ENCODE data around the gene RGS11. TPM values are rescaled to one million over a fixed set of nuclear protein-coding genes. Genes with fewer than 3 reads are reported as not detected.

RGS11 gene
- total and polyA plus RNA-seq, 9 of the 15 experiments (the other 6 are each of a cell fraction or from before 2014, with no cell fraction given), result not detected

DNA sequence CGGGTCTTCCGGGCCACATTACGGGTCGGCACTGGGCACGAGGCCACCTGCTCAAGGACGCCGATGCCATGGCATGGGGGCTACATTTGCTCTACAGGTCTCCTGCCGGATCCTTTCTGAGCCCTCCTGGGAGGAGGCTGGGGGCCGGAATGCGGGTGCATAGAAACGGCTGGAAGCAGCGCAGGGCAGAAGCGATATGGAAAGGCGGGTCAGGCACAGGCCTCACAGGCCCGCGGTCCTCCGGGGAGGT, 48.4 kb upstream of the RGS11 start (continued):
- TF ChIP-seq ZNF133 (CRISPR knock-in tag; IDR thresholded peaks at IDR 0.05) (no peak), ZNF668 (CRISPR knock-in tag; IDR thresholded peaks at IDR 0.05) (no peak), FOXO4 (CRISPR knock-in tag; IDR thresholded peaks at IDR 0.05) (no peak), ZNF518B (CRISPR knock-in tag; IDR thresholded peaks at IDR 0.05) (no peak), ZNF76 (CRISPR knock-in tag; IDR thresholded peaks at IDR 0.05; ENCODE audit: borderline replicate concordance) (no peak), SREBF2 (CRISPR knock-in tag; IDR thresholded peaks at IDR 0.05) (peak; percentile 9; the same call in 1 of the 2 replicates), CHD1 (IDR thresholded peaks at IDR 0.05; ENCODE audit: low read length) (peak; percentile 27), ZNF184 (CRISPR knock-in tag; IDR thresholded peaks at IDR 0.05) (no peak), ZNF174 (CRISPR knock-in tag; IDR thresholded peaks at IDR 0.05) (no peak), IFI16 (CRISPR knock-in tag; IDR thresholded peaks at IDR 0.05) (no peak), PRDM10 (IDR thresholded peaks at IDR 0.05; ENCODE audit: partially characterized antibody) (no peak), NR1H2 (CRISPR knock-in tag; IDR thresholded peaks at IDR 0.05) (peak; percentile 79; the same call in 1 of the 2 replicates), ZNF436 (CRISPR knock-in tag; IDR thresholded peaks at IDR 0.05) (no peak), KDM2B (CRISPR knock-in tag; IDR thresholded peaks at IDR 0.05) (no peak), ATF3 (IDR thresholded peaks at IDR 0.05) (no peak), ATF3 (CRISPR knock-in tag; conservative IDR thresholded peaks at IDR 0.05) (no peak), HDAC6 (IDR thresholded peaks at IDR 0.05; ENCODE audit: low read depth, low read length) (no peak), HNRNPL (IDR thresholded peaks at IDR 0.05; ENCODE audit: low read depth, low read length) (no peak), TCF7 (IDR thresholded peaks at IDR 0.05; ENCODE audit: borderline replicate concordance) (no peak)
- TF ChIP-seq, protein P1, sequence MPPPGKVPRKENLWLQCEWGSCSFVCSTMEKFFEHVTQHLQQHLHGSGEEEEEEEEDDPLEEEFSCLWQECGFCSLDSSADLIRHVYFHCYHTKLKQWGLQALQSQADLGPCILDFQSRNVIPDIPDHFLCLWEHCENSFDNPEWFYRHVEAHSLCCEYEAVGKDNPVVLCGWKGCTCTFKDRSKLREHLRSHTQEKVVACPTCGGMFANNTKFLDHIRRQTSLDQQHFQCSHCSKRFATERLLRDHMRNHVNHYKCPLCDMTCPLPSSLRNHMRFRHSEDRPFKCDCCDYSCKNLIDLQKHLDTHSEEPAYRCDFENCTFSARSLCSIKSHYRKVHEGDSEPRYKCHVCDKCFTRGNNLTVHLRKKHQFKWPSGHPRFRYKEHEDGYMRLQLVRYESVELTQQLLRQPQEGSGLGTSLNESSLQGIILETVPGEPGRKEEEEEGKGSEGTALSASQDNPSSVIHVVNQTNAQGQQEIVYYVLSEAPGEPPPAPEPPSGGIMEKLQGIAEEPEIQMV (tag; conservative IDR thresholded peaks at IDR 0.05; ENCODE audit: low read depth), result no peak
